ENCODE results near the gene VPS18.

DNA sequence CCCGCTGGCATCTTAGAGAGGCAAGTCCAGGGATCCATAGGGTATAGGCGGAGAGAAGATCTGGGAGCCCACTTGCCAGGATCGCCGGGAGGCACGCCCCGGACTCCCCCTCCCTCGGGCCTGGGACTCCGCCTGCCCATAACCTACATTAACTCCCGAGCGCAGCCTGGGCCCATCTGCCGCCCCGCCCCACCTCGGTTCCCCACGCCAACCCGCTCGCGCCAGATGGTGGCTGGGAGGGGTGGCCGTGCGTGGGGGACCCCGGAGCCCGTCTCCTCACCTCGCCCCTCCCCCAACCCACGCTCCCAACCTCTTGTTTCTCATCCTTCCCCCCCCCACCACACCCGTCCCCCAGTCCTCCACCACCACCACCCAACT is 33.2 kb downstream of the VPS18 start:
- TF ChIP-seq, protein P1, sequence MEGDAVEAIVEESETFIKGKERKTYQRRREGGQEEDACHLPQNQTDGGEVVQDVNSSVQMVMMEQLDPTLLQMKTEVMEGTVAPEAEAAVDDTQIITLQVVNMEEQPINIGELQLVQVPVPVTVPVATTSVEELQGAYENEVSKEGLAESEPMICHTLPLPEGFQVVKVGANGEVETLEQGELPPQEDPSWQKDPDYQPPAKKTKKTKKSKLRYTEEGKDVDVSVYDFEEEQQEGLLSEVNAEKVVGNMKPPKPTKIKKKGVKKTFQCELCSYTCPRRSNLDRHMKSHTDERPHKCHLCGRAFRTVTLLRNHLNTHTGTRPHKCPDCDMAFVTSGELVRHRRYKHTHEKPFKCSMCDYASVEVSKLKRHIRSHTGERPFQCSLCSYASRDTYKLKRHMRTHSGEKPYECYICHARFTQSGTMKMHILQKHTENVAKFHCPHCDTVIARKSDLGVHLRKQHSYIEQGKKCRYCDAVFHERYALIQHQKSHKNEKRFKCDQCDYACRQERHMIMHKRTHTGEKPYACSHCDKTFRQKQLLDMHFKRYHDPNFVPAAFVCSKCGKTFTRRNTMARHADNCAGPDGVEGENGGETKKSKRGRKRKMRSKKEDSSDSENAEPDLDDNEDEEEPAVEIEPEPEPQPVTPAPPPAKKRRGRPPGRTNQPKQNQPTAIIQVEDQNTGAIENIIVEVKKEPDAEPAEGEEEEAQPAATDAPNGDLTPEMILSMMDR (IDR thresholded peaks at IDR 0.05; ENCODE audit: poor library complexity, severe bottlenecking): no peak
- TF ChIP-seq TAF1 (IDR thresholded peaks at IDR 0.05; ENCODE audit: low read depth) (no peak), RAD21 (conservative IDR thresholded peaks at IDR 0.05) (no peak), POLR2AphosphoS5 (IDR thresholded peaks at IDR 0.05) (no peak), EP300 (conservative IDR thresholded peaks at IDR 0.05; ENCODE audit: poor library complexity, severe bottlenecking) (no peak), MXI1 (conservative IDR thresholded peaks at IDR 0.05; ENCODE audit: poor library complexity, severe bottlenecking) (no peak)
- TF ChIP-seq, protein P2, sequence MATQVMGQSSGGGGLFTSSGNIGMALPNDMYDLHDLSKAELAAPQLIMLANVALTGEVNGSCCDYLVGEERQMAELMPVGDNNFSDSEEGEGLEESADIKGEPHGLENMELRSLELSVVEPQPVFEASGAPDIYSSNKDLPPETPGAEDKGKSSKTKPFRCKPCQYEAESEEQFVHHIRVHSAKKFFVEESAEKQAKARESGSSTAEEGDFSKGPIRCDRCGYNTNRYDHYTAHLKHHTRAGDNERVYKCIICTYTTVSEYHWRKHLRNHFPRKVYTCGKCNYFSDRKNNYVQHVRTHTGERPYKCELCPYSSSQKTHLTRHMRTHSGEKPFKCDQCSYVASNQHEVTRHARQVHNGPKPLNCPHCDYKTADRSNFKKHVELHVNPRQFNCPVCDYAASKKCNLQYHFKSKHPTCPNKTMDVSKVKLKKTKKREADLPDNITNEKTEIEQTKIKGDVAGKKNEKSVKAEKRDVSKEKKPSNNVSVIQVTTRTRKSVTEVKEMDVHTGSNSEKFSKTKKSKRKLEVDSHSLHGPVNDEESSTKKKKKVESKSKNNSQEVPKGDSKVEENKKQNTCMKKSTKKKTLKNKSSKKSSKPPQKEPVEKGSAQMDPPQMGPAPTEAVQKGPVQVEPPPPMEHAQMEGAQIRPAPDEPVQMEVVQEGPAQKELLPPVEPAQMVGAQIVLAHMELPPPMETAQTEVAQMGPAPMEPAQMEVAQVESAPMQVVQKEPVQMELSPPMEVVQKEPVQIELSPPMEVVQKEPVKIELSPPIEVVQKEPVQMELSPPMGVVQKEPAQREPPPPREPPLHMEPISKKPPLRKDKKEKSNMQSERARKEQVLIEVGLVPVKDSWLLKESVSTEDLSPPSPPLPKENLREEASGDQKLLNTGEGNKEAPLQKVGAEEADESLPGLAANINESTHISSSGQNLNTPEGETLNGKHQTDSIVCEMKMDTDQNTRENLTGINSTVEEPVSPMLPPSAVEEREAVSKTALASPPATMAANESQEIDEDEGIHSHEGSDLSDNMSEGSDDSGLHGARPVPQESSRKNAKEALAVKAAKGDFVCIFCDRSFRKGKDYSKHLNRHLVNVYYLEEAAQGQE (IDR thresholded peaks at IDR 0.05; ENCODE audit: borderline replicate concordance): no peak

Data from neural cell (in vitro differentiated cells).